LHCN-M2 (cell line): Measurements from ENCODE around the gene CIAO2A. TPM values are rescaled to one million over a fixed set of nuclear protein-coding genes. Genes with fewer than 3 reads are reported as not detected.

Source experiments
- DNase-seq: peaks from one replicate; pipeline ENCODE4 v3.0.0-alpha.2; 2012; ENCODE audit warnings: low read depth
- total RNA-seq: library from RNA; depleted of rRNA; stranded (reverse); fragments of >200 nt; gene quantifications from 2 replicates; pipeline ENCODE4 v1.2.3, GENCODE V29; 2014; rRNA removed

CIAO2A gene
- total RNA-seq, 1 experiment from 2014 or later: 90.8 TPM

GRCh38 chr15:64044300-64045100 is 49.1 kb downstream of the CIAO2A start:
- DNase-seq: no peak

GRCh38 chr15:64038878-64039610 is 54.6 kb downstream of the CIAO2A start:
- DNase-seq: no peak

- no peak for DNase-seq
Measured at GRCh38 chr15:64037966-64038365, 55.7 kb downstream of the CIAO2A start.

- DNase-seq: no peak
Measured at GRCh38 chr15:64037116-64037515, 56.5 kb downstream of the CIAO2A start.

- no peak for DNase-seq
Measured at GRCh38 chr15:64035525-64035924, 58.1 kb downstream of the CIAO2A start.

- DNase-seq: no peak
Measured at GRCh38 chr15:64034519-64034918, 59.1 kb downstream of the CIAO2A start.

- DNase-seq: no peak
Measured at GRCh38 chr15:64032329-64032728, 61.3 kb downstream of the CIAO2A start.

- DNase-seq: no peak
Measured at GRCh38 chr15:64030123-64030522, 63.5 kb downstream of the CIAO2A start.

- DNase-seq: no peak
Measured at GRCh38 chr15:64029633-64030032, 64.0 kb downstream of the CIAO2A start.

- DNase-seq: no peak
Measured at GRCh38 chr15:64029110-64029509, 64.5 kb downstream of the CIAO2A start.

GRCh38 chr15:64026591-64026990 is 67.0 kb downstream of the CIAO2A start:
- no peak for DNase-seq

- no peak for DNase-seq
Measured at GRCh38 chr15:64024172-64025050, 69.2 kb downstream of the CIAO2A start.

GRCh38 chr15:64023220-64023619 is 70.4 kb downstream of the CIAO2A start:
- no peak for DNase-seq

GRCh38 chr15:64022571-64022970 is 71.1 kb downstream of the CIAO2A start:
- DNase-seq: no peak

Other genes with a start within 250 kb of the CIAO2A start
- 0.06 and 2.2 TPM in 2 replicates for gene DAPK2, start 47.4 kb downstream of the CIAO2A start, total RNA-seq
- gene SNX1, start 2.1 kb upstream of the CIAO2A start, total RNA-seq: 31.5 and 42.9 TPM in 2 replicates
- 0.06 TPM in 1 of 2 replicates, not detected in the other for gene SNX22, start 57.9 kb upstream of the CIAO2A start, total RNA-seq
- gene PPIB, start 69.2 kb upstream of the CIAO2A start, total RNA-seq: 478 and 568 TPM in 2 replicates